GM18951 (cell line): ENCODE measurements around the gene TMEM203.
A peak's percentile ranks its signal among the peaks of the same experiment; 100 is the strongest.

Source experiments
- POLR2A ChIP-seq: IDR thresholded peaks from 4 replicates; pipeline ENCODE4 v1.6.1; 2011; ENCODE audit warnings: mild to moderate bottlenecking; ENCODE audit not compliant: insufficient read length, insufficient read depth; ENCODE audit errors: extremely low read depth
- in situ Hi-C: fragments of 300-500 bp; cut with MboI; formaldehyde crosslinking; loops from one replicate; pipeline ENCODE4 v1.12.0; 2022; ENCODE audit warnings: low sequenced_read_pairs, mixed read lengths, inconsistent platforms; ENCODE audit not compliant: unreplicated experiment

TMEM203 gene

DNA sequence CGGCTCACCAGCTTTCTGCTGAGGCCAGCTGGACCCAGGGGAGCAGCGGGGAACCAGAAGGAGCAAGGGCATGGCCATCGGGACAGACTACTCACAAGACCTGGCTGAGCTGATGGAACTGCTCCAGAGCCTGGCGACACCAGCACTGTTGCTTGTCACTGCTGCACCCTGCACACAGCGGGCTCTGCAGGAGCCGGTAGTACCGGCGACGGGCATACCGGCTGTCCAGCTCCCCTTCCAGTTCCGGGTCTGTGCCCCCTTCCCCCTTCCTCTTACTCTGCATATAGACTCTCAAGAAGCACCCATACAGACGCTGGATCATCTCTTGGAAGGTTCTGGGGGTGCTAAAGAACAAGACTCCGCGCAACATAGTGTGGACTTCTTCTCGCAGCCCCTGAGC lies 18.1 kb downstream of the TMEM203 start:
- TF ChIP-seq POLR2A, result no peak
- in situ Hi-C loops, result no loop called here

DNA sequence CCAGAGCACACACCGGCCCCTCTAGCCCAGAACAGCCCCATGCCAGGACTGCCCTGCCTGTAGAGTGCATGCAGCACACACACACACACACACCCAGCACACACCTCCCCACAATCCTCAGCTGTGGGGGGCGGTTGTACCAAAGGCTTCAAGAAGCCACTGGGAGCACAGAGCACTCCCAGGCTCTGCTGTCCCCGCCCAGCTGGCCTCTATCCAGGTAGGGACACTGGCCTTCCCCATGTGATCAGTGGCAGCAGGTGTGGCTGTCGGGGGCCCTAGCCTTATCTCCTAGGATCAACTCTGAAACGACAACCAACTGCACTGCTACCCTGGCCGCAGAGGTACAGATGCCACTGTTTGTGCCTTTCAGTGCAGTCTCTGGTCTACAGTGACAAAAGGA lies 19.1 kb downstream of the TMEM203 start:
- TF ChIP-seq POLR2A, result no peak
- in situ Hi-C loops, result no loop called here

DNA sequence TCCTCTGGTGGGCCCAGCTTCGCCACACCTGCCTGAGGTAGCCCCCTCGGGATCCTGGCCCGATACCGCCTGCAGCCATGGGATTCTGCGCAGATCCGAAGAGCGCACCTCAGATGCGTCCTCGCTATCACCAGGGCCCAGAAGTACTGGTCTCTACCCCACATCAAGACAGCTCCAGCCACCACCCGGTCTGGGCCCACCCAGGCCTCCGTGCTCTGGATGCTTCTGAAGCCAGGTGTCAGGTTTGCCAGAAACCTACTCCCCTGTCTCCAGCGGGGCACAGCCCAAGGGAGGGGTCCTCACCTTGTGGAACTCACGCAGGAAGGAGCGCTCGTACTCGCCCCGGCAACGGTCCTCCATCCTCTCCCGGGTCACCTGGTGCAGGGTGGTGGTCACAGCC lies 19.5 kb downstream of the TMEM203 start:
- no peak for TF ChIP-seq POLR2A
- in situ Hi-C loops, result no loop called here

DNA sequence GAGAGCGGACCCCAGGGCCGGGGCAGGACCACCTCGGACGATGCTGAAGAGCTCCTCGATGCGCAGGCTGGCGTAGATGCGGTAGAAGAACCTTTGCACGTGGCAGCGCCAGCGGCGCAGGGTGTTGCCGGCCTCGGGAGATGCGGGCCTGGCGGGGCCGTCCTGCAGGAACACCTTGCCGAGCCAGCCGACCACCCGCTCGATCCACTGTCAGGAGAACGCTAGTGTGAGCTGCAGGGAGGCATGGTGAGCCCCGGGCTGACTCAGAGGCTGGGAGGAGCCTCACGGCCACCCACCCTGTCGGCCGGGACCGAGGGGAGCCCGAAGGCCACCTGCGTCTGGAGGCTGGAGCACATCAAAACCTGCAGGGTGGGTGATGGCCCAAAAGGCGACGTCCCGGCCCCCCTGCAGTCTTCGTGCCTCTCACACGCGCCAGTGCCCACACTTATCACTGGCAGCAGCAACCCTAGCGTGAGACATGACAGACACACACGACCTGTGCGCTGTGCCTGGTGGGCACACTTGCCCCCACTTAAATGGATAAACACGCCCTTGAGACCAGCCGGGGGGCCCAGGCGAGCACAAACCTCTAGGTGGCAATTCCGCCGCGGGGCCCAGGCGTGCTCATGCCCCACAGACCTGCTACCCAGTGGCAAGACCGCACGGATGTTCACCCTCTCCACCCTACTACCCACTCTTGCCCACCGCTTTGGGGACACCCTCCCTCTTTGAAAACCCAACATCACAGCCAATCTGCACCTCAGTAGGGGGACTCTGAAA lies 20.4 kb downstream of the TMEM203 start:
- TF ChIP-seq POLR2A, result no peak
- in situ Hi-C loops, result no loop called here

DNA sequence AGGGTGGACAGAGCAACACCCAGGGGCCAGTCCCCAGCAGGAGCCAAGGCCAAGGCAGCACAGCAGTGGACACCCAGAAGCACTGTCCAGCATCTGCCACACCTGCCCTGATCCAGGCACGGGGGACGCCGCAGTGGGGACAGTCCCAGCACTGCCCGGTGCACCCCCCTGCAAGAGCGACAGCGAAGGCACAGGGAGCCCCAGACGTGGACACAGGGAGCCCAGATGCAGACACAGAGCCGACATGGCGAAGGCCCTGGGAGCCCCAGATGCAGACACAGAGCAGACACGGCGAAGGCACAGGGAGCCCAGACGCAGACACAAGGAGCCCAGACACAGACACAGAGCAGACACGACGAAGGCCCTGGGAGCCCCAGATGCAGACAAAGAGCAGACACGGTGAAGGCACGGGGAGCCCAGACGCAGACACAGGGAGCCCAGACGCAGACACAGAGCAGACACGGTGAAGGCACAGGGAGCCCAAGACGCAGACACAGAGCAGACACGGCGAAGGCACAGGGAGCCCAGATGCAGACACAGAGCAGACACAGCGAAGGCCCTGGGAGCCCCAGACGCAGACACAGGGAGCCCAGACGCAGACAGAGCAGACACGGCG lies 21.4 kb downstream of the TMEM203 start:
- no peak for TF ChIP-seq POLR2A
- in situ Hi-C loops, result no loop called here

DNA sequence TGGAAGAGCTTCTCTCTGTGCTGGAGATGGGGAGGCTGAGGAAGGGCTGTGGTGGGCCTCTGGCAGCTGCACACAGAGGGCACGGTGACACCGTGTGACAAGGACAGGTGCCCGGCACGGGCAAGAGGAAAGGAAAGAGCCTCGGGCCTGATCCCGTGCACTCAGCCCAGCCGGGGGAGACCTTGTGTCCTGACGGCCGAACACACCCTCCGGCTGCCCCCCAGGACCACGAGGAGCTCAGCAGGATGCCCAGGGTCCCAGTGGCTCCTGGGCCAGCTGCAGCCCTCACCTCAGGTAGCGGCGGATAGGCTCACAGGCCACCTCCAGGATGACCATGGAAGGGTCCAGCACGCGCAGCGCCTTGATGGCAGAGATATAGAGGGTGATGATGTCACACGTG lies 22.6 kb downstream of the TMEM203 start:
- TF ChIP-seq POLR2A, result no peak
- in situ Hi-C loops, result no loop called here

DNA sequence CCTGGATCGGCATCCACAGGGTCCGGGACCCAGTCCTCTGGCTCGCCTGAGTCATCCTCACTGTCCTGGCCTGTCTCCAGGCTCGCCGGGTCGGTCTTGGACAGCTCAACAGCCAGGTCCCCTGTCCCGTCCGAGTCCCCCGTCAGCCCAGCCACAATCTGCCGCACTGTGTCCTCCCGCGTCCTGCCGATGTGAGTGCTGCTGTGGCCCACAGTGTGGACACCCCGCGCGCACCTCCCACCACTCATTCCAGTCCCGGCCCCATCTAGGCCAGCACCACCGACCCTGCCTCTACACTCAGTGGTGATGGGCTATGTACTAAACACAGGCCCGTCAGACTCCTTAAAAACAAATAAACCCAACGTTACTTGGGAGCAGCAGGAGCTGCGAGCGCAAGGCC lies 23.8 kb downstream of the TMEM203 start:
- no peak for TF ChIP-seq POLR2A
- in situ Hi-C loops, result no loop called here

DNA sequence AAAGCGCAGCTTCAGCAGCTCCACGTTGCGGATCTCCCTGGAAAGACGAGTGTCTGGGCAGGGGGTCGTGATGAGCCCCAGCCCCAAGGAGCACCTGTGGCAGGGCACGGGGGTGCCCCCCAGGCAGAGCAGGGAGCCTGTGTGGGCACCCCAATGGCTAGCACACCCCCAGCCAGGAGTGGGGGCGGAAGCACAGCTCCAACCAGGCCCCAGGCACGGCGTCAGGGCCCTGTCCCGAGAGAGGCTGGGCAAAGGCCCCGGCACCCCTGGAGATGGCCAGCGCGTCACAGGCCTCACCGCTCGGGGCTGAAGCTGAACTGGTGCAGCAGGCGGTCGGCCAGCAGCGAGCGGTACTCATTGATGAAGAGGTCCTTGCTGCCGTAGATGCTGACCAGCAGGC lies 25.0 kb downstream of the TMEM203 start:
- in situ Hi-C loops, result no loop called here
- TF ChIP-seq POLR2A, result no peak

DNA sequence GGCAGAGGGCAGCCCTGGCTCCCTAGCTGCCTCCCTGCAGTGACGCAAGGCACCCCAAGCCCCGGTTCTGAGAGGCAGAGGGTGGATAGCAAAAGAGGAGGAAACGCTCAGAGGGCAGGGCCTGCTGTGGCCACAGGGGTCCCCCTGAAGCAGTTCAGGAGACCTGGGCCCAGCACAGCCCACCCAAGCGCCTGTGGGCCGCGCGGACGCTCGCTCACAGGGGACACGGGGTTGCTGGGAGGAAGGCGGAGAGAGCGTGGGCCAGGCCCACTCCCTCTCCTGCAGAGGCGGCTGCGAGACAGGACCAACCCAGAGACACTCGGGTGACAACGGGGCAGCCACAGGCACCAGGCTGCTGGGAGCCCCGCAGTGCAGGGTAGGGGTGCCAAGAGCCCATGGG lies 25.7 kb downstream of the TMEM203 start:
- no peak for TF ChIP-seq POLR2A
- in situ Hi-C loops, result no loop called here

DNA sequence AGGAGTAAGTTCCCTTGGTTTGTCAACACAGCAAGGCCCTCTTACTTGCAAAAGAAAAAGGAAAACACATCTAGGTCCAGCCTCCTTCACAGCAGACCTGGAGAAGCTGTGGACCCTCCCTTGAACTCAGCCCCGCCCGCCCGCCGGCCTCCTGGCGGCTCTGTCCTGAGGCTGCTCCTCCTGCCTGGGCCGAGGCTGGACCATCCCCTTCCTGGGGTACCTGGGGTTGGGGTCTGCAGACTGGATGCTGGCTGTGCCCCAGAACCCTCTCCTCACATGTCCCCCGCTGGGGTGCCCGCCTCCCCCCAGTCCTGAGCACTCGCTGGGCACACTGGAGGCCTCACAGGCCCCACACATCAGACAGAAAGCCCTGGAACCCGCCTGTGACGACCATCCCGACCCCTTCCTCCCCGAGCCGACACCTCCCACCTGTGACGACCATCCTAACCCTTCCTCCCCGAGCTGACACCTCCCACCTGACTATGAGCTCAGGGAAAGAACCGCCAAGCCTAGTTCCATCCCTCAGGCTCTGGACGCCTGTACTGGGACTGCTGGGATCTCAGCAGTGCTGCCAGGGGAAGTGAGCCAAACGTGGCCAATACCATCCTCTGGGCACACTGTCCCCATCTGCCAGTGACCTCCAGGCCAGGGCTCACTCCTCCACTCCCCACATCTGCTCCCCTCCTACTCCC lies 26.4 kb downstream of the TMEM203 start:
- TF ChIP-seq POLR2A, result no peak
- in situ Hi-C loops, result no loop called here

DNA sequence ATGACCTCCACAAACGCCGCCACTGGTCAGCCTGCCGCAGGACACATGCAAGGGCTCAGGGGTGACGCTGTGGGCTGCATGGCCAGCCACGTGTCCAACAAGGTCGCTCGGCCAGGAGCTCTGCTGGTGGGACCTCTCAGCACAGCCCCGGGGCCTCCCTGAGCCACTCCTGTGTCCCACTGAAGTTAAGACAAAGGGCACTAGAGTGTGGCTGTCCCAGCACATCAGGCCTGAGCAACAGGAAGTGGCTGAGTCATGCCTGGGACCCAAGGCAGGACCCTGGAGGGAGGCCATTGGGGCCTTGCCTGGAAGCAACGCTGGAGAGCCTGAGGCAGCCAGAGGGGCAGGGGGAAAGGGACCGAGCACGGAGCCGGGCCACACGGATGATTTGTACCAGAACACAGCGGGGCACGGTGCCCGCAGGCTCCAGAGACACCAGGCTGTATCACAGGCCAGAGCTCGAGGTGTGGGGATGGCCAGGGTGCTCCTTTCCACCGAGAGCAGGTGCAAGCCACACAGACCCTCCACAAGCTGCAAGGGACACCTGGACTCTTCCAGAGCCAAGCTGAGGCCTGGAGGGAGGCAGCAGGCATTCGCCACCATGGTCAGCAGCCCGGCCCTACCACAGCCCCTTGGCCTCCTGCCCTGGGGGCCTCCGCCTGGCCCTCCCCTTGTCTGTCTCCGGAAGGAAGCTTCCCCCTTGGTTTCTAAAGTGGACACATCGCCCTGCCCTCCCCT lies 27.1 kb downstream of the TMEM203 start:
- in situ Hi-C loops, result no loop called here
- no peak for TF ChIP-seq POLR2A

DNA sequence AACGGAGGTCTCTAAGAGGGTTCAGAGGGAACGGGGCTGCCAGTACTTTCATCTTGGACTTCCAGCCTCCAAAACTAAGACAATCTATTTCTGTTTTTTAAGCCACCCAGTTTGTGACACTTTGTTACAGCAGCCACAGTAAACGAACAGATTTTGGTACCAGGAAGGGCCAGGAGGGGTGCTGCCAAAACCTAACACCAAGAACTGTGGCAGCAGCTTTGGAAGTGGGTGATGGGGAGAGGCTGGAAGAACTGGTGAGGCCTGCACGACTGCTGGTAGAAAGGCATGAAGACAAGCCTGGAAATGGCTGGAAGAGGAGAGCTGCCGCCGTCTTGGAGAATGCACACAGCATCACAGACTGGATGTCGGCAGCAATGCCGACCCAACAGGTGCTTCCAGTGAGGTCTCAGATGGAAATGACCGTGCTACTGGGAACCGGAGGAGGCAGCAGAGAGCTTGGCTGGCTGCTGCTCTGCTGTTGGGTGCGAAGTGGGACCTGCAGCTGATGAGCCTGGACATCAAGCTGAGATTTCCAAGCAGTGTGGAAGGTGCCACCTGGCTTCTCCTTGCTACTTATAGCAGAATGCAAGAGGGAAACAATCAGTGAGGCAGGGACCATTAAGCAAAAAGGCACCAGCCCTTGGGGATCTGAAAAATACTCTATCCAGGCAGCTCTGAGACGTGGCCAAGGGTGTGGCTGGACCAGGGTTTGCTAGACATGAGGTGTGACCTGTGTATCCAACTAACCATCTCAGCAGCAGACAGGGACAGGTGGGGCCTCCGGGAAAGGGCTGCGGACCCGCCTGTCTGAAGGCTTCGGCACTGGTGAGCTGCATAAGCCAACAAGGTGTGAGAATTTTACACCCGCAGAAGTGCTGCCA lies 28.9 kb downstream of the TMEM203 start:
- in situ Hi-C loops, result no loop called here
- peak; percentile 8 for TF ChIP-seq POLR2A
